ENCODE data around the gene IQSEC1.

DNA sequence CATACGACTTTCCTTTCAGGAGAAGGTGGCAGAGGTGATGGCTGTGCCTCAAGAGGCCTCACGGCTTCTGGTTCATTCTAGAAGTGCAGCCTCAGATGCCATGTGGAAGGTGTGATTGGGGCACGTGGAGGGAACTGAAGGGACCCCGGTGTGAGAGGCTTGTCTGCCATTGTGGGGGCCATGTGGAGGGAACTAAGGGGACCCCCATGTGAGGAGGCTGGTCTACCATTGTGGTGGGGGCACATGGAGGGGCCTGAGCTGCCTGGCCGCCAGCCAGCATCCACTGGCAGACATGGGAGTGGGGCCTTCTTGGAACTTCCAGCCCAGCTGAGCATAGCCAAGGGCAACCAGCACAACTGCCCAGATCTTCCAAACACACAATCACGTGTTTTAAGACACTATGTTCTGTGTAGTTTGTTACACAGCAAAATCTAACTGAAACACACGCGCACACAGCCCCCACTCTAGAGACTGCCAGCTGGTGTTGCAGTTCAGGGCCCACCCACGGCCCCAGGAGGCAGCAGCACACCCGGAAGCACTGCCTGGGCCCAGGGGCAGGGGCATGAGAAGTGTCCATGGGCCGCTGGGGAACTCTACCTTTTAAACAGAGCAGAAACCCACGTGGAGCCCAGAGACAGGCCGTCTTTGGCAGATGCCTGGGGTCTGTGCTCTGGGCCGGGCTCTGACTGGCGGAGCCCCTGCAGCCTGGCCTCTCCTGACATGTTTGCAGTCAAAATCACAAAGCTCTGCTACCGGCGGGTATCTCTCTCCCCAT lies 66.8 kb downstream of the IQSEC1 start:
- TF ChIP-seq POLR2A (IDR thresholded peaks at IDR 0.05; ENCODE audit: low read depth, low read length) (no peak), POLR2AphosphoS5 (IDR thresholded peaks at IDR 0.05; ENCODE audit: low read depth, low read length) (no peak), TAF1 (IDR thresholded peaks at IDR 0.05; ENCODE audit: borderline replicate concordance, low read depth, low read length) (no peak)

All from GM12892 (cell line).